Endothelial cell of umbilical vein (primary cell): ENCODE measurements around the gene PDLIM4. TPM values are rescaled to one million over a fixed set of nuclear protein-coding genes. Genes with fewer than 3 reads are reported as not detected.

Experiments
- BruUV-seq: library from RNA; stranded (reverse); fragments of 400-500 nt; replicated peaks from 2 replicates; lab custom pipeline; 2021; lab: Mats Ljungman, UMichigan
- CTCF ChIA-PET: fragments of 300-600, 350-600 bp; sonication (Branson Sonifier 250); formaldehyde crosslinking; loops from one replicate; lab custom pipeline; 2021; ENCODE audit warnings: antibody characterized with exemption, inconsistent platforms; lab: Charles Lee
- POLR2A ChIA-PET: fragments of 300-600, 350-600 bp; sonication (Branson Sonifier 250); formaldehyde crosslinking; loops from one replicate; lab custom pipeline; 2021; ENCODE audit warnings: antibody characterized with exemption, inconsistent platforms; lab: Charles Lee
- DNase-seq: peaks from one replicate; pipeline ENCODE4 v3.0.0-alpha.2; 2011; ENCODE audit warnings: low read depth, low spot score
- FAIRE-seq: peaks from 2 replicates; lab custom pipeline; 2011; peaks lifted over from hg19 to GRCh38; lab: Jason Lieb, UNC
- H2AFZ ChIP-seq: 2 replicates; pipeline ENCODE4 v1.6.0; 2012; ENCODE audit warnings: low read depth, low read length, control low read depth, inconsistent platforms
- H3K27ac ChIP-seq: 2 replicates; pipeline ENCODE4 v1.5.1; 2011; ENCODE audit warnings: low read depth, mild to moderate bottlenecking, control low read depth, low read length, moderate library complexity; ENCODE audit not compliant: insufficient read depth
- H3K27me3 ChIP-seq, 2 experiments: 2 replicates each; pipeline versions ENCODE4 v1.6.0 to v1.6.1; 2011; ENCODE audit warnings: low read length in 2 of 2, mixed read lengths in 1 of 2; ENCODE audit not compliant: control insufficient read depth in 2 of 2, insufficient read depth in 2 of 2
- H3K36me3 ChIP-seq, 2 experiments: 2 replicates in 1 of 2; 3 replicates in 1 of 2; pipeline ENCODE4 v1.5.1; 2011; ENCODE audit warnings: low read length in 2 of 2, mild to moderate bottlenecking in 1 of 2, moderate library complexity in 1 of 2; ENCODE audit not compliant: control insufficient read depth in 2 of 2, insufficient read depth in 2 of 2; ENCODE audit errors: extremely low read depth in 1 of 2
- H3K4me1 ChIP-seq: 3 replicates; pipeline ENCODE4 v1.5.1; 2011; ENCODE audit warnings: mild to moderate bottlenecking, low read length; ENCODE audit not compliant: control insufficient read depth, insufficient read depth; ENCODE audit errors: extremely low read depth
- H3K4me2 ChIP-seq: 2 replicates; pipeline ENCODE4 v1.6.1; 2011; ENCODE audit warnings: low read length, control low read depth, mixed read lengths; ENCODE audit not compliant: insufficient read depth
- H3K4me3 ChIP-seq, 3 experiments: fragments of 200-600 bp in 1 of 3; sonication (generic), shearing (Covaris generic) in 1 of 3; replicated peaks in 1 of 3; 2 replicates each; pipeline ENCODE4 v1.5.1; 2011 to 2016; ENCODE audit warnings: control low read depth in 3 of 3, low read length in 3 of 3, mild to moderate bottlenecking in 2 of 3, inconsistent platforms in 1 of 3, low read depth in 1 of 3, moderate library complexity in 1 of 3; ENCODE audit not compliant: insufficient read depth in 1 of 3
- H3K79me2 ChIP-seq: 2 replicates; pipeline ENCODE4 v1.6.0; 2012; ENCODE audit warnings: low read length, inconsistent platforms; ENCODE audit not compliant: control insufficient read depth, insufficient read depth
- H3K9ac ChIP-seq: replicated peaks from 2 replicates; pipeline ENCODE3; 2011; ENCODE audit warnings: low read length, control low read depth; ENCODE audit not compliant: insufficient read depth; ENCODE audit errors: extremely low read depth
- H3K9me1 ChIP-seq: replicated peaks from 3 replicates; pipeline ENCODE4 v1.6.0; 2011; ENCODE audit warnings: mild to moderate bottlenecking, low read length; ENCODE audit not compliant: control insufficient read depth, insufficient read depth; ENCODE audit errors: extremely low read depth
- H3K9me3 ChIP-seq: replicated peaks from 2 replicates; pipeline ENCODE4 v1.5.1; 2012; ENCODE audit warnings: low read length, inconsistent platforms; ENCODE audit not compliant: control insufficient read depth, insufficient read depth
- H4K20me1 ChIP-seq: replicated peaks from 2 replicates; pipeline ENCODE3; 2011; ENCODE audit warnings: mild to moderate bottlenecking, low read length; ENCODE audit not compliant: control insufficient read depth, insufficient read depth; ENCODE audit errors: extremely low read depth
- CTCF ChIP-seq, 2 donors: IDR thresholded peaks; 1 replicate in 1 of 2; 2 replicates in 1 of 2; pipeline ENCODE4 v1.5.1; 2011; ENCODE audit warnings: low read length in 2 of 2, mild to moderate bottlenecking in 2 of 2, moderate library complexity in 2 of 2, control low read depth in 1 of 2, inconsistent platforms in 1 of 2, low read depth in 1 of 2; ENCODE audit not compliant: insufficient read depth in 1 of 2; ENCODE audit errors: extremely low read depth in 1 of 2
- EZH2 ChIP-seq: IDR thresholded peaks from 2 replicates; pipeline ENCODE4 v1.6.1; 2012; ENCODE audit warnings: borderline replicate concordance, low read depth, mild to moderate bottlenecking, moderate library complexity, low read length, inconsistent platforms; ENCODE audit not compliant: severe bottlenecking
- FOS ChIP-seq: IDR thresholded peaks from 2 replicates; pipeline ENCODE4 v1.6.1; 2011; ENCODE audit warnings: mild to moderate bottlenecking, low read length, moderate library complexity, borderline replicate concordance; ENCODE audit not compliant: insufficient read depth
- POLR2A ChIP-seq: IDR thresholded peaks from 2 replicates; pipeline ENCODE4 v1.6.1; 2012; ENCODE audit warnings: low read depth, mild to moderate bottlenecking, control low read depth, low read length
- POLR2AphosphoS5 ChIP-seq: IDR thresholded peaks from 2 replicates; pipeline ENCODE4 v1.6.1; 2012; ENCODE audit warnings: low read depth, mild to moderate bottlenecking, control low read depth, low read length, moderate library complexity; ENCODE audit not compliant: insufficient read depth
- dilution Hi-C: fragments of 300-500 bp; cut with MboI; formaldehyde crosslinking; loops from one replicate; pipeline ENCODE4 v1.15.0; 2019; ENCODE audit warnings: low sequenced_read_pairs; ENCODE audit not compliant: extremely low pct_ligation_motif_present
- intact Hi-C: fragments of 100-400 bp; cut with micrococcal nuclease; formaldehyde crosslinking; loops from one replicate; pipeline ENCODE4 v1.10.0; 2022
- polyA plus RNA-seq, 4 experiments: library from polyadenylated mRNA; depleted of rRNA in 3 of 4; stranded (reverse) in 3 of 4; unstranded in 1 of 4; fragments of >200 nt; gene quantifications; 2 replicates each; pipeline versions ENCODE4 v1.2.1 to v1.2.3, GENCODE V29; 2011 to 2012; ENCODE audit warnings: missing spikeins in 1 of 4
- total RNA-seq: library from RNA; stranded (reverse); gene quantifications from 2 replicates; pipeline ENCODE4 v1.2.3, GENCODE V29; 2021

The PDLIM4 gene
- total and polyA plus RNA-seq, 2 donors (not counting 3 experiments of a cell fraction or from before 2014, with no cell fraction given): 65.7 to 112 TPM

- H3K27me3 ChIP-seq: no peaks in the 10 kb centered on the region
- FAIRE-seq: no peak
- H3K4me3 ChIP-seq: no peak overlapping the region
- no peaks in the 10 kb centered on the region for H3K9me3 ChIP-seq
- dilution Hi-C loops (no loop called here), intact Hi-C loops (loop anchor here (1.0 to 5.0 kb wide), 6 partner anchors 19 to 174 kb away; partner anchors contain the start of gene SLC22A4)
- no peaks in the 10 kb centered on the region for H3K79me2 ChIP-seq
- no peaks in the 10 kb centered on the region for H3K36me3 ChIP-seq
- CTCF ChIA-PET: interaction anchor here (0.6 to 3.2 kb wide), 34 partner anchors 11 to 174 kb away, joined by 3 to 93 read pairs (median 10); partner anchors contain the start of genes P4HA2, PDLIM4, SLC22A4 and SLC22A5
- no peaks in the 10 kb centered on the region for H3K4me1 ChIP-seq
- no peak overlapping the region for H3K9ac ChIP-seq
- BruUV-seq: no TSS peak
- no peak overlapping the region for H2AFZ ChIP-seq
- H3K4me2 ChIP-seq: no peak overlapping the region
- H3K9me1 ChIP-seq: no peaks in the 10 kb centered on the region
- POLR2A ChIA-PET: no interaction called here
- no peaks in the 10 kb centered on the region for H4K20me1 ChIP-seq
- DNase-seq: no peak
- TF ChIP-seq EZH2: no peak
- TF ChIP-seq POLR2A: no peak
- TF ChIP-seq POLR2AphosphoS5: no peak
- no peak for TF ChIP-seq CTCF (IDR thresholded peaks at IDR 0.05; ENCODE audit: extremely low read depth in 1 of 2, insufficient read depth in 1 of 2, low read depth in 1 of 2, low read length in 2 of 2)
- no peak for TF ChIP-seq FOS
- H3K27ac ChIP-seq: no peak overlapping the region
Measured at GRCh38 chr5:132238901-132239500, 18.5 kb upstream of the PDLIM4 start.
